IMR-90 (cell line): ENCODE data around the gene TCAP. TPM values are rescaled to one million over a fixed set of nuclear protein-coding genes. Genes with fewer than 3 reads are reported as not detected.

Experiments used
- ATAC-seq: fragments of 200-7000 bp; cut with Tn5 transposase; 2 replicates; pipeline ENCODE4 v1.9.1; 2020; ENCODE audit warnings: low read depth, mild to moderate bottlenecking, moderate library complexity
- BruUV-seq: library from RNA; stranded (reverse); fragments of 400-500 nt; replicated peaks from 2 replicates; lab custom pipeline; 2021; lab: Mats Ljungman, UMichigan
- CTCF ChIA-PET: fragments of 300-600 bp; formaldehyde crosslinking; extraction: SDS; loops from one replicate; lab custom pipeline; 2021; ENCODE audit warnings: antibody characterized with exemption; lab: Yijun Ruan, JAX
- POLR2A ChIA-PET: fragments of 300-600 bp; sonication (Branson Sonifier 250); formaldehyde crosslinking; loops from one replicate; lab custom pipeline; 2022; ENCODE audit warnings: antibody characterized with exemption; ENCODE audit not compliant: unreplicated experiment; lab: Charles Lee
- DNase-seq: peaks from one replicate; pipeline ENCODE4 v3.0.0; 2013
- H2AFZ ChIP-seq: replicated peaks from 2 replicates; pipeline ENCODE3; 2013; ENCODE audit warnings: low read length, mild to moderate bottlenecking; ENCODE audit not compliant: poor library complexity
- H2AK5ac ChIP-seq: 2 replicates; pipeline ENCODE4 v1.6.1; 2013; ENCODE audit warnings: low read depth, low read length, inconsistent platforms
- H2AK9ac ChIP-seq: replicated peaks from 2 replicates; pipeline ENCODE3; 2013; ENCODE audit warnings: mild to moderate bottlenecking, low read depth, low read length, moderate library complexity; ENCODE audit not compliant: poor library complexity
- H2BK120ac ChIP-seq: 2 replicates; pipeline ENCODE4 v1.6.1; 2013; ENCODE audit warnings: low read depth, low read length, inconsistent platforms
- H2BK15ac ChIP-seq: 3 replicates; pipeline ENCODE4 v1.6.1; 2013; ENCODE audit warnings: low read depth, low read length, inconsistent platforms
- H2BK20ac ChIP-seq: 2 replicates; pipeline ENCODE4 v1.6.1; 2013; ENCODE audit warnings: low read depth, mild to moderate bottlenecking, inconsistent platforms, low read length, moderate library complexity
- H2BK5ac ChIP-seq: 2 replicates; pipeline ENCODE4 v1.6.1; 2013; ENCODE audit warnings: mild to moderate bottlenecking, low read depth, low read length, inconsistent platforms; ENCODE audit not compliant: poor library complexity, severe bottlenecking
- H3K14ac ChIP-seq: replicated peaks from 2 replicates; pipeline ENCODE4 v1.6.1; 2013; ENCODE audit warnings: low read depth, low read length, inconsistent platforms
- H3K18ac ChIP-seq: 2 replicates; pipeline ENCODE4 v1.6.1; 2013; ENCODE audit warnings: low read depth, low read length, control low read depth
- H3K23ac ChIP-seq: 2 replicates; pipeline ENCODE4 v1.6.1; 2013; ENCODE audit warnings: low read depth, low read length, inconsistent platforms
- H3K27ac ChIP-seq: 2 replicates; pipeline ENCODE4 v1.5.1; 2013; ENCODE audit warnings: mild to moderate bottlenecking, control low read depth, low read length; ENCODE audit not compliant: insufficient read depth
- H3K27me3 ChIP-seq: 2 replicates; pipeline ENCODE4 v1.6.1; 2013; ENCODE audit warnings: low read length; ENCODE audit not compliant: control insufficient read depth, insufficient read depth
- H3K36me3 ChIP-seq: 2 replicates; pipeline ENCODE4 v1.6.1; 2013; ENCODE audit warnings: low read length, mixed read lengths; ENCODE audit not compliant: control insufficient read depth, insufficient read depth
- H3K4ac ChIP-seq: 2 replicates; pipeline ENCODE4 v1.6.1; 2013; ENCODE audit warnings: low read depth, low read length, inconsistent platforms
- H3K4me1 ChIP-seq: 2 replicates; pipeline ENCODE4 v1.6.1; 2013; ENCODE audit warnings: low read length, mixed read lengths; ENCODE audit not compliant: control insufficient read depth, insufficient read depth
- H3K4me2 ChIP-seq: 2 replicates; pipeline ENCODE4 v1.6.1; 2013; ENCODE audit warnings: low read depth, mild to moderate bottlenecking, control low read depth, low read length, moderate library complexity
- H3K4me3 ChIP-seq: 2 replicates; pipeline ENCODE4 v1.5.1; 2013; ENCODE audit warnings: low read depth, mild to moderate bottlenecking, control low read depth, low read length, moderate library complexity; ENCODE audit not compliant: insufficient read depth
- H3K56ac ChIP-seq: 2 replicates; pipeline ENCODE4 v1.6.1; 2013; ENCODE audit warnings: low read length, inconsistent platforms; ENCODE audit not compliant: insufficient read depth; ENCODE audit errors: extremely low read depth
- H3K79me1 ChIP-seq, 2 experiments: 2 replicates each; pipeline ENCODE4 v1.6.1; 2013; ENCODE audit warnings: low read length in 2 of 2, inconsistent platforms in 1 of 2, low read depth in 1 of 2
- H3K9ac ChIP-seq: 2 replicates; pipeline ENCODE4 v1.6.1; 2013; ENCODE audit warnings: low read depth, low read length, control low read depth
- H3K9me1 ChIP-seq: 2 replicates; pipeline ENCODE4 v1.6.1; 2013; ENCODE audit warnings: low read length, inconsistent platforms; ENCODE audit not compliant: insufficient read depth
- H3K9me3 ChIP-seq: 2 replicates; pipeline ENCODE4 v1.6.1; 2013; ENCODE audit warnings: low read length; ENCODE audit not compliant: control insufficient read depth, insufficient read depth
- H4K20me1 ChIP-seq: 2 replicates; pipeline ENCODE4 v1.6.1; 2013; ENCODE audit warnings: low read length, inconsistent platforms; ENCODE audit not compliant: insufficient read depth
- H4K5ac ChIP-seq: 2 replicates; pipeline ENCODE4 v1.6.1; 2013; ENCODE audit warnings: mild to moderate bottlenecking, low read depth, low read length, control low read depth
- H4K8ac ChIP-seq, 2 experiments: 2 replicates each; pipeline ENCODE4 v1.6.1; 2013; ENCODE audit warnings: low read depth in 2 of 2, low read length in 2 of 2, control low read depth in 1 of 2, inconsistent platforms in 1 of 2
- H4K91ac ChIP-seq: 2 replicates; pipeline ENCODE4 v1.6.1; 2013; ENCODE audit warnings: low read depth, low read length, inconsistent platforms; ENCODE audit not compliant: insufficient read depth
- BHLHE40 ChIP-seq: fragments of 150-350 bp; IDR thresholded peaks from 2 replicates; pipeline ENCODE4 v1.6.1; 2016; ENCODE audit warnings: mild to moderate bottlenecking, low read depth, low read length
- CEBPB ChIP-seq: IDR thresholded peaks from 2 replicates; pipeline ENCODE4 v1.6.1; 2012; ENCODE audit warnings: low read depth, low read length, improper control_type of control experiment
- CHD1 ChIP-seq: IDR thresholded peaks from 2 replicates; pipeline ENCODE4 v1.6.1; 2012; ENCODE audit warnings: low read depth, low read length, improper control_type of control experiment
- CTCF ChIP-seq: conservative IDR thresholded peaks from 2 replicates; pipeline ENCODE4 v1.5.1; 2012; ENCODE audit warnings: mild to moderate bottlenecking, low read depth, low read length, improper control_type of control experiment
- ELK1 ChIP-seq: fragments of 150-350 bp; IDR thresholded peaks from 2 replicates; pipeline ENCODE4 v1.6.1; 2016; ENCODE audit warnings: low read depth, mild to moderate bottlenecking, low read length, moderate library complexity, borderline replicate concordance
- FOS ChIP-seq: fragments of 150-350 bp; IDR thresholded peaks from 2 replicates; pipeline ENCODE4 v1.6.1; 2016; ENCODE audit warnings: low read depth, low read length
- MAFK ChIP-seq: IDR thresholded peaks from 2 replicates; pipeline ENCODE4 v1.6.1; 2012; ENCODE audit warnings: low read depth, low read length, improper control_type of control experiment
- MAZ ChIP-seq: IDR thresholded peaks from 2 replicates; pipeline ENCODE4 v1.6.1; 2012; ENCODE audit warnings: low read depth, mild to moderate bottlenecking, low read length, improper control_type of control experiment, moderate library complexity, borderline replicate concordance
- MXI1 ChIP-seq: IDR thresholded peaks from 2 replicates; pipeline ENCODE4 v1.6.1; 2012; ENCODE audit warnings: low read depth, mild to moderate bottlenecking, low read length, moderate library complexity, borderline replicate concordance
- NFE2L2 ChIP-seq: fragments of 150-350 bp; IDR thresholded peaks from 2 replicates; pipeline ENCODE4 v1.6.1; 2016; ENCODE audit warnings: low read depth, mild to moderate bottlenecking, low read length
- POLR2A ChIP-seq: IDR thresholded peaks from 2 replicates; pipeline ENCODE4 v1.6.1; 2012; ENCODE audit warnings: mild to moderate bottlenecking, low read depth, low read length
- RAD21 ChIP-seq: IDR thresholded peaks from 2 replicates; pipeline ENCODE4 v1.6.1; 2012; ENCODE audit warnings: low read length, improper control_type of control experiment
- RCOR1 ChIP-seq: IDR thresholded peaks from 2 replicates; pipeline ENCODE4 v1.6.1; 2012; ENCODE audit warnings: mild to moderate bottlenecking, low read length, improper control_type of control experiment; ENCODE audit not compliant: insufficient replicate concordance
- WGBS, 2 experiments: methylation state at CpG; one replicate each; pipeline versions ENCODE4 v1.1.5 to v1.1.7; 2013; ENCODE audit warnings: missing lambda C conversion rate in 2 of 2; ENCODE audit not compliant: insufficient read length in 1 of 2; ENCODE audit errors: extremely low coverage in 2 of 2; 5-methylcytosine and 5-hydroxymethylcytosine counted together
- dilution Hi-C: fragments of 300-500 bp; cut with HindIII; formaldehyde crosslinking; loops from one replicate; pipeline ENCODE4 v1.14.3; 2018; ENCODE audit warnings: low sequenced_read_pairs; ENCODE audit not compliant: unreplicated experiment
- in situ Hi-C: fragments of 300-500 bp; cut with MboI; formaldehyde crosslinking; loops from 3 replicates; pipeline ENCODE4 v1.14.3; 2019; ENCODE audit warnings: low sequenced_read_pairs, inconsistent platforms, mixed read lengths
- intact Hi-C: fragments of 100-400 bp; cut with micrococcal nuclease; formaldehyde crosslinking; loops from 2 replicates; pipeline ENCODE4 v1.10.0; 2022
- polyA plus RNA-seq, 3 experiments: library from polyadenylated mRNA; depleted of rRNA; stranded (reverse); fragments of >200 nt; gene quantifications; 2 replicates each; pipeline ENCODE4 v1.2.3, GENCODE V29; 2012; ENCODE audit warnings: low replicate concordance in 1 of 3
- total RNA-seq: library from RNA; depleted of rRNA; stranded (reverse); fragments of >200 nt; gene quantifications from 2 replicates; pipeline ENCODE4 v1.2.3, GENCODE V29; 2012

TCAP gene
- total and polyA plus RNA-seq, 2 of the 4 experiments (the other 2 are of a cell fraction): under 0.01 to 0.21 TPM

- intact Hi-C loops (no loop called here), in situ Hi-C loops (no loop called here), dilution Hi-C loops (no loop called here)
- Histone ChIP-seq H3K4ac (no peak overlapping the region), H3K9me1 (peaks cover 7% of the 10 kb centered on the region; the same call in 1 of the 2 replicates), H3K18ac (no peak overlapping the region), H3K14ac (no peak overlapping the region), H3K27me3 (peaks cover 2% of the 10 kb centered on the region; the same call in 1 of the 2 replicates), H4K91ac (no peak overlapping the region), H3K4me1 (peaks cover 7% of the 10 kb centered on the region), H3K4me2 (no peak overlapping the region), H2BK15ac (no peak overlapping the region), H3K9me3 (no peaks in the 10 kb centered on the region), H3K27ac (no peak overlapping the region), H2BK5ac (no peak overlapping the region), H3K23ac (no peak overlapping the region), H2AK9ac (no peak overlapping the region), H2BK20ac (no peak overlapping the region), H2AFZ (no peak overlapping the region), H3K79me1 (no peaks in the 10 kb centered on the region), H2BK120ac (no peak overlapping the region), H3K4me3 (no peak overlapping the region), H4K8ac (no peak overlapping the region), H2AK5ac (no peak overlapping the region), H4K5ac (no peak overlapping the region), H4K20me1 (no peaks in the 10 kb centered on the region), H3K9ac (no peak overlapping the region), H3K56ac (no peak overlapping the region), H3K36me3 (peaks cover 5% of the 10 kb centered on the region; the same call in 1 of the 2 replicates)
- WGBS, 2 experiments: 83% methylated on average over 1 of the region's 8 CpGs; no CpG with 5 or more reads in 1 of the 2 experiments
- ATAC-seq: no peak
- no peak for DNase-seq
- no TSS peak for BruUV-seq
- ChIA-PET POLR2A (no interaction called here), CTCF (no interaction called here)
- TF ChIP-seq FOS: no peak
- no peak for TF ChIP-seq POLR2A
- TF ChIP-seq MAZ: no peak
- no peak for TF ChIP-seq CEBPB
- no peak for TF ChIP-seq BHLHE40
- TF ChIP-seq CTCF: no peak
- no peak for TF ChIP-seq RAD21
- no peak for TF ChIP-seq MAFK
- TF ChIP-seq ELK1: no peak
- no peak for TF ChIP-seq NFE2L2
- TF ChIP-seq CHD1: no peak
- TF ChIP-seq MXI1: no peak
- TF ChIP-seq RCOR1: no peak
These were observed 11.9 kb downstream of the TCAP start for GRCh38 chr17:39677072-39677471.
